ENCODE results near the gene ZNF79. TPM values are rescaled to one million over a fixed set of nuclear protein-coding genes. Genes with fewer than 3 reads are reported as not detected.

Gene ZNF79
- total RNA-seq (2022; extraction: Qiagen RNA extraction) = 5.9 to 6.8 TPM (median 6.7 TPM) in 5 replicates

DNA sequence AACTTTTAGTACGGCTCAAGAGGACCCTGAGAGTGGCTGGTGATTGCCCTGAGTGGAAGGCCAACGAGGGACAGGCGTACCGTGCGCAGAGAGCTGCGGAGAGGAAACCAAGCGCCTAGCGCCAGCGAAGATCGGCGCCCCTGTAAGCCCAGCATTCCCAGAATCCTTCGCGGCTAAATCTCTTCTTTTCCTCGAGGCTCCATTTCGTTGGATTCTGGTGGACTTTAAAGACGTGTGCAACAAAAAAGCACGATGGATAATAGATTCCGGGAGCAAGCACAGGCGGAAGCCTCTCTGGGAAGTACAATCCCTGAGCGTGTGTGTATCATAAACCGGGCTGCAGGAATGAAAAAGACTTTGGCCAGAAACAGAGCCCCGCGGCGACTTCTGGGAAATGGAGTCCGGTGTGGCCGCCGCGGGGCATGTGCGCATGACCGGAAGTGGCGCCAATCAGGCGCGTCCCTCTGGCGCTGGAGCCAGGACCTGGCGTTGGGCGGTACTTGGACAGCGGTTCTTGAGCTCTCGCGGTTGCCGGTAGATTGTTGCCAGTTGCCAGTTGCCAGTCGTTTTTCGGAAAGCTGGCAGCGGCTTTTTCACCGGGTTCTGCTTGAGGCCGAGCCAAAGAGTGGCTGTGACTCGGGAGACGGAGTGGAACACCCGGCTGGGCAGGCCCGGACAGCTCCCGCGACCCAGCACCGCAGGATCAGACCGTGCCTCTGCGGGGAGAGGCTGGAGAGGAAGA, at the start of gene ZNF79:
Gene ZNF79 (plus strand): TSS at position 449 of the 742 bp plus-strand sequence. CDS start 406 bp downstream, outside the sequence.

DNA sequence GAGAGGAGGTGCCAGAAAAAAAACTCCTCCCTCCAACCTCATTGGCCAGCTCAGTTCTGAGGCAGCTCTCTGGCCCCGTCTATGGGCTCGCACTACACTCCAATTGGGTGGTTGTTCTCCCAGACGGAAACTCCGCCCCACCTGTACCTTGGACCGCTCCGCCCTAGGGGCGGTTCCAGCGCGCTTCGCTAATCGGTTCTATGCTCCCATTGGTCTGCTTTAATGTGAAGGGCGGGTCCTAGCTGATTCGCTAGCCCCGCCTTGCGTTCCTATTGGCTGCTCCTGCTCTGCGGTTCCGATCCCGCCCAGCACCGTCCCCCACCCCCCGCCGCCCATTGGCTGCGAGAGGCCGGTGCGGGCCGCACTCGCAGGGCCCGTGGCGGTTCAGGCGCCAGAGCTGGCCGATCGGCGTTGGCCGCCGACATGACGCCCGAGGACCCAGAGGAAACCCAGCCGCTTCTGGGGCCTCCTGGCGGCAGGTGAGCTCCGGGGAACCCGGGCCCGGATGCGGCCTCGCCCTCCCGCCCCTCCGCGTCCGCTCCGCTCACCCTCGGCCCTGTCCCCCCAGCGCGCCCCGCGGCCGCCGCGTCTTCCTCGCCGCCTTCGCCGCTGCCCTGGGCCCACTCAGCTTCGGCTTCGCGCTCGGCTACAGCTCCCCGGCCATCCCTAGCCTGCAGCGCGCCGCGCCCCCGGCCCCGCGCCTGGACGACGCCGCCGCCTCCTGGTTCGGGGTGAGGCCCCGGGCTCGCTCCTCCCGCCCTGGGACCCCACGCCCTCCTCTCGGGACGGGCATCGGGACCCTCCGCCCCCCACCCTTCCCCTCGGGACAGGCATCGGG, 27.2 kb upstream of the ZNF79 start, which contains the start of gene SLC2A8:
Gene SLC2A8 (plus strand): TSS at position 362 of the 838 bp plus-strand sequence. CDS start 62 bp downstream, at position 424.

DNA sequence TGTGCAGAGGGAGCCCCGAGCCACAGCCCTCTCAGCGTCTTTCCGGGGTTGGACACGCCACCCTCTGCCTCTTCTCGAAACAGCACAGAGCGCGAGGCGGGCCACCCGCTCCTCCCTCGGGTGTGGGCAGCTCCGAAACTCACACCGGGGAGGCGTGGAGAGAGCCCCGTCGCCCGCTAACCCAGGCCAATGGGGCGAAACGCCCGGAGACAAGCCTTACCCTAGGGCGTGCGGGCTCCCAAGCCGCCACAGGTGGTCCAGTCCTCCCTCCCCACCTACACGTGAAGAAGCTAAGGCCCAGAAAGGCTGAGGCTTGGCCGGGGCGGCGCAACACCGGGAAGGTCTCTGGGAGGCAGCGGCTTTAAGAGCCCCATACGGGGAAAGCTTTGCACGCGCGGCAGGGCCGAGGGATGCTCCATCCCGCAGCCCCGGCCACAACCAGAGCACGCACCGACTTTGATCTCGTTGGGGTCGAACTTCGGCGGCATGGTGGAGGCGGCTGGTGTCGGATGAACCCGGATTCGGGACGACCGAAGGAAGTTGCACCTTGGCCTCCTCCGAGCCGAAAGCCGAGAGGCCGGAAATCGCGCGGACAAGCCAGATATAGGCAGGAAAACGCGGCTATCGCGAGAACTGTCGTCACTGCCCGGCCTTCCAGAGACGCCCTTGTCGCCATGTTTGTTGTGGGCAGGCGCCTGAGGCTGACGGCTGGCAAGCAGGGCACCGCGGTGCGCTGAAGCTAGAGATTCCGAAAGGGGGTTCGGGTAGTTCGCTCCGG, 26.8 kb downstream of the ZNF79 start, which contains the start of the genes LRSAM1 and RPL12:
Gene LRSAM1 (plus strand): TSS at position 681 of the 778 bp plus-strand sequence. CDS start 3,018 bp downstream, outside the sequence.
Gene RPL12 (minus strand): TSS at position 577 of the 778 bp plus-strand sequence. CDS start 89 bp downstream, at position 488.

Other genes starting within 250 kb of the ZNF79 start
- gene GARNL3, start 159.6 kb upstream of the ZNF79 start, total RNA-seq (2022; extraction: Qiagen RNA extraction) = 1.7 to 3.2 TPM (median 1.8 TPM) in 5 replicates
- gene SLC2A8, start 27.2 kb upstream of the ZNF79 start, total RNA-seq (2022; extraction: Qiagen RNA extraction) = 10.4 to 17.4 TPM (median 16.0 TPM) in 5 replicates
- gene RPL12, start 27.0 kb downstream of the ZNF79 start, total RNA-seq (2022; extraction: Qiagen RNA extraction) = 2,646 to 2,901 TPM (median 2,785 TPM) in 5 replicates
- 7.7 to 10.6 TPM (median 10.1 TPM) in 5 replicates for gene LRSAM1, start 27.1 kb downstream of the ZNF79 start, total RNA-seq (2022; extraction: Qiagen RNA extraction)
- 14.7 to 18.1 TPM (median 17.5 TPM) in 5 replicates for gene STXBP1, start 187.9 kb downstream of the ZNF79 start, total RNA-seq (2022; extraction: Qiagen RNA extraction)

All from A549 treated with Mapracorat at 1 μM for 4 hours (cell line).